Natural killer cell (primary cell): ENCODE measurements around the gene TMOD3. TPM values are rescaled to one million over a fixed set of nuclear protein-coding genes. Genes with fewer than 3 reads are reported as not detected.

Experiments used
- ATAC-seq, 3 donors: fragments of 150-1000 bp in 2 of 3; fragments of 200-7000 bp in 1 of 3; cut with Tn5 transposase; 1 replicate in 1 of 3; 2 replicates in 2 of 3; pipeline ENCODE4 v1.10.0; 2021; ENCODE audit warnings: mild to moderate bottlenecking in 2 of 3, moderate library complexity in 2 of 3
- DNase-seq, 2 donors: peaks; one replicate each; pipeline versions ENCODE4 v3.0.0 to v3.0.0-alpha.2; 2013 to 2021; ENCODE audit warnings: mixed read lengths in 1 of 2
- H3K27ac ChIP-seq: one replicate; pipeline ENCODE4 v1.5.1; 2013; ENCODE audit warnings: mild to moderate bottlenecking, low read length
- H3K27me3 ChIP-seq: one replicate; pipeline ENCODE4 v1.6.1; 2013; ENCODE audit warnings: low read length; ENCODE audit not compliant: control insufficient read depth, insufficient read depth
- H3K36me3 ChIP-seq: one replicate; pipeline ENCODE4 v1.6.1; 2013; ENCODE audit warnings: low read length; ENCODE audit not compliant: control insufficient read depth, insufficient read depth
- H3K4me1 ChIP-seq: one replicate; pipeline ENCODE4 v1.6.1; 2013; ENCODE audit warnings: low read length; ENCODE audit not compliant: control insufficient read depth, insufficient read depth
- H3K4me3 ChIP-seq: one replicate; pipeline ENCODE4 v1.5.1; 2013; ENCODE audit warnings: low read length
- H3K9me3 ChIP-seq: one replicate; pipeline ENCODE4 v1.6.1; 2013; ENCODE audit warnings: low read length; ENCODE audit not compliant: control insufficient read depth, insufficient read depth
- H3K27ac Mint-ChIP-seq, 2 donors: one replicate each; pipeline ENCODE4 v1.8.0; 2022; ENCODE audit warnings: mild to moderate bottlenecking in 2 of 2, mixed read lengths in 2 of 2, moderate library complexity in 1 of 2
- H3K27me3 Mint-ChIP-seq, 2 donors: one replicate each; pipeline ENCODE4 v1.8.0; 2022; ENCODE audit warnings: low read depth in 2 of 2, mixed read lengths in 2 of 2
- H3K36me3 Mint-ChIP-seq: one replicate; pipeline ENCODE4 v1.8.0; 2022; ENCODE audit warnings: mixed read lengths
- H3K4me1 Mint-ChIP-seq, 2 donors: one replicate each; pipeline ENCODE4 v1.8.0; 2022; ENCODE audit warnings: mixed read lengths in 2 of 2
- H3K4me3 Mint-ChIP-seq: one replicate; pipeline ENCODE4 v1.8.0; 2022; ENCODE audit warnings: mild to moderate bottlenecking, moderate library complexity, mixed read lengths
- H3K9me3 Mint-ChIP-seq, 2 donors: one replicate each; pipeline ENCODE4 v1.8.0; 2022; ENCODE audit warnings: mixed read lengths in 2 of 2
- WGBS: methylation state at CpG from one replicate; pipeline ENCODE4 v1.1.7; 2013; ENCODE audit warnings: missing lambda C conversion rate; ENCODE audit not compliant: insufficient coverage; 5-methylcytosine and 5-hydroxymethylcytosine counted together
- intact Hi-C: fragments of 100-400 bp; cut with micrococcal nuclease; formaldehyde crosslinking; loops from one replicate; pipeline ENCODE4 v1.14.2; 2022
- total RNA-seq, 4 donors: library from RNA; stranded (reverse); fragments of 120-200 nt in 1 of 4; gene quantifications; one replicate each; pipeline versions ENCODE4 v1.2.3 to v1.2.4, GENCODE V29; 2013 to 2022
- TF ChIP-seq, protein P1 (sequence below): fragments of 200-600 bp; IDR thresholded peaks from one replicate; pipeline ENCODE4 v1.8.0; 2022; ENCODE audit warnings: antibody characterized with exemption

Gene TMOD3
- total RNA-seq, 3 donors from 2014 or later (not counting 1 experiment from before 2014, with no cell fraction given) = 56.5 to 72.3 (median 69.4) TPM

DNA sequence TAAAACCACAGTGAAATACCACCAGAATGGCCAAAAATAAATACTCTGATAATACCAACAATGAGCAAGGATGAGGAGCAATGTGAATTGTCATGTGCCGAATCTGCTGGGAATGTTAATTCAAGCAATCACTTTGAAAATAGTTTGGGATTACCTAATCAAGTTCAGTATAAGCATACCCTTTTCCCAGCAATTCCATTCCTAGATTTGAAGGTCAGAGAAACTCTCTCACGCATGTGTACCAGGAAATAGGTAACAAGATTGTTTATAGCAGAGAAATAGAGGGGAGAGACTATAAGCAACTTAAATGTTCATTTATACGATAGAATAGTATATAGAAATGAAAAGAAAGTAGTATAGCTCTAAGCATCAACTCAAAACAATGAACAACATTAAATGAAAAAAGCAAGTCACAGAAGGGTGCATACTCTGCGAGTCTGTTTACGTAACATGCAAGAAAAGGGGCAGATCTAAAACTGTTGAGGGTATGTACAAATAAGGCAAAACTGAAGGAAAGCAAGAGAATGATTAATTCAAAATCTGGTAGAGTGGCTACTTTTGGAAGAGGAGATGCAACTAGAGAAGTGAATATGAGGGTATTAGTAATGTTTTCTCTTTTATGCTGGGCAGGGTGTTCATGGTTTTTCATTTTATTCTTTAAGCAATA is 27.4 kb downstream of the TMOD3 start:
- no peaks in the 10 kb centered on the region for H3K27me3 Mint-ChIP-seq
- no peaks in the 10 kb centered on the region for H3K36me3 ChIP-seq
- H3K9me3 ChIP-seq = no peaks in the 10 kb centered on the region
- no peak overlapping the region for H3K4me3 Mint-ChIP-seq
- H3K4me3 ChIP-seq = no peak overlapping the region
- H3K36me3 Mint-ChIP-seq = no peaks in the 10 kb centered on the region
- intact Hi-C loops = no loop called here
- ATAC-seq = no peak
- no peak overlapping the region for H3K27ac ChIP-seq
- DNase-seq = no peak
- TF ChIP-seq, protein P1, sequence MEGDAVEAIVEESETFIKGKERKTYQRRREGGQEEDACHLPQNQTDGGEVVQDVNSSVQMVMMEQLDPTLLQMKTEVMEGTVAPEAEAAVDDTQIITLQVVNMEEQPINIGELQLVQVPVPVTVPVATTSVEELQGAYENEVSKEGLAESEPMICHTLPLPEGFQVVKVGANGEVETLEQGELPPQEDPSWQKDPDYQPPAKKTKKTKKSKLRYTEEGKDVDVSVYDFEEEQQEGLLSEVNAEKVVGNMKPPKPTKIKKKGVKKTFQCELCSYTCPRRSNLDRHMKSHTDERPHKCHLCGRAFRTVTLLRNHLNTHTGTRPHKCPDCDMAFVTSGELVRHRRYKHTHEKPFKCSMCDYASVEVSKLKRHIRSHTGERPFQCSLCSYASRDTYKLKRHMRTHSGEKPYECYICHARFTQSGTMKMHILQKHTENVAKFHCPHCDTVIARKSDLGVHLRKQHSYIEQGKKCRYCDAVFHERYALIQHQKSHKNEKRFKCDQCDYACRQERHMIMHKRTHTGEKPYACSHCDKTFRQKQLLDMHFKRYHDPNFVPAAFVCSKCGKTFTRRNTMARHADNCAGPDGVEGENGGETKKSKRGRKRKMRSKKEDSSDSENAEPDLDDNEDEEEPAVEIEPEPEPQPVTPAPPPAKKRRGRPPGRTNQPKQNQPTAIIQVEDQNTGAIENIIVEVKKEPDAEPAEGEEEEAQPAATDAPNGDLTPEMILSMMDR = no peak
- no peaks in the 10 kb centered on the region for H3K9me3 Mint-ChIP-seq
- peaks cover 7% of the 10 kb centered on the region for H3K4me1 ChIP-seq
- no peaks in the 10 kb centered on the region for H3K27me3 ChIP-seq
- 100% methylated on average over 3 of the region's 5 CpGs for WGBS
- no peak overlapping the region for H3K27ac Mint-ChIP-seq
- H3K4me1 Mint-ChIP-seq = peaks cover 69 to 72% of the 10 kb centered on the region in 2 donors

DNA sequence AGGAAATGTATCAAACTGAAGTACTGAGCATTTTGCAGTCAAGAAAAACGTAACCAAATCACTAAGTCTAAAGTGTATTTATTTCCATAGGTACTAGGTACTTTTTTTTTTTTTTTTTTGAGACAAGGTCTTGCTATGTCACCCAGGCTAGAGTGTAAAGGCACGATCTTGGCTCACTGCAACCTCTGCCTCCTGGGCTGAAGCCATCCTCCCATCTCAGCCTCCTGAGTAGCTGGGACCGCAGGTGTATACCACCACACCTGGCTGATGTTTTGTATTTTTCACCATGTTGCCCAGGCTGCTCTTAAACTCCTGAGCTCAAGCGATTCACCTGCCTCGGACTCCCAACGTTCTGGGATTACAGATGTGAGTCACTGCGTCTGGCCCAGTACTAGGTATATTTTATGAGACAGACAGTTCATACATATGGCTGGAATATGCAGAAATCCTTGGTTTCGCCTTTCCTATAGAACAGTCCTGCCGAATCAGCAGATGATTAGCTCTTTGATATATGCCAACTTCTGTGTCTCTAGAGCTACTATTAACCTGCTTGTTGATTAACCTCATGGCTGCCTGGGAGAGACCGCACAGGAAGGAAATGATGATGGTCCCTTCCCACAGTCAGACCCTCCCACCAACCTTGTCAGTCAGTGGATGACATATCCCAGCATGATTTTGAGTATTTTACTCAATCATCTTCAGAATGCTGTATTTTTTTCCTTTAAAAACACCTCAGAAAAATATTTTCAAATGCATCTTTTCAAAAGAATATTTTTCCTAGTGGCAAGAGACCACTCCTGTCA is 32.3 kb downstream of the TMOD3 start:
- Histone ChIP-seq H3K27ac (no peak overlapping the region), H3K9me3 (no peaks in the 10 kb centered on the region), H3K36me3 (peaks cover 16% of the 10 kb centered on the region), H3K4me3 (no peak overlapping the region), H3K4me1 (peaks cover 9% of the 10 kb centered on the region), H3K27me3 (no peaks in the 10 kb centered on the region)
- H3K9me3 Mint-ChIP-seq = no peaks in the 10 kb centered on the region
- H3K4me1 Mint-ChIP-seq = peaks cover 49 to 56% of the 10 kb centered on the region in 2 donors
- DNase-seq (peak in 1 of 2 donors; percentile 82), ATAC-seq (peak; percentile 69 to 97 (median 78))
- H3K27ac Mint-ChIP-seq = peak overlapping the region; percentile 33 to 66
- H3K27me3 Mint-ChIP-seq = no peaks in the 10 kb centered on the region
- peak overlapping the region; percentile 43 for H3K4me3 Mint-ChIP-seq
- TF ChIP-seq, protein P1 = no peak
- intact Hi-C loops = no loop called here
- peaks cover 9% of the 10 kb centered on the region for H3K36me3 Mint-ChIP-seq
- 79% methylated on average over 10 of the region's 10 CpGs for WGBS

DNA sequence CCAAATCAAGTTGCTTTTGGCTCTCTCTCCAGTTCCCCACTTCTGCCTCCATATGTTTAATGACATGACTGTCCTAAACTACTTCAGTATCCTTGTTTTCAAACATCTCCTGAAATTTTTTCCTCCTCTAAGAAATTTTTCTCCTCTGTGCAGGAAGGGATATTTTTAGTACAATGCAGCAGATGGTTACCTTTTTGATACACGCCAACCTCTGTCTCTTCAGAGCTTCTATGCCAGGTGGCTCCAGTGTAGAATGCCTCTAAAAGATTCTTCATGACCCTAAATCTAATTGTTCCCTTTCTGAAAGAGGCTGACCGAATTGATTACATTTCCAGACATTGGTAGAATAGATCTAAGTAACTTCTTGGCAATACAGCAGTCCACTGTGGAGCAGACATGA is 33.7 kb downstream of the TMOD3 start:
- Mint-ChIP-seq H3K4me1 (peaks cover 47 to 54% of the 10 kb centered on the region in 2 donors), H3K4me3 (peak overlapping the region; percentile 29), H3K27me3 (no peaks in the 10 kb centered on the region), H3K9me3 (no peaks in the 10 kb centered on the region), H3K36me3 (peaks cover 9% of the 10 kb centered on the region), H3K27ac (peak overlapping the region in 1 of 2 donors; percentile 44)
- peaks cover 18% of the 10 kb centered on the region for H3K36me3 ChIP-seq
- H3K4me1 ChIP-seq = peaks cover 9% of the 10 kb centered on the region
- 100% methylated on average over 1 of the region's 2 CpGs for WGBS
- no peak overlapping the region for H3K27ac ChIP-seq
- no peak for DNase-seq
- no peak overlapping the region for H3K4me3 ChIP-seq
- H3K27me3 ChIP-seq = no peaks in the 10 kb centered on the region
- TF ChIP-seq, protein P1 = no peak
- ATAC-seq = no peak
- intact Hi-C loops = no loop called here
- H3K9me3 ChIP-seq = no peaks in the 10 kb centered on the region
